ENCODE measurements around the gene ESPL1. TPM values are rescaled to one million over a fixed set of nuclear protein-coding genes. Genes with fewer than 3 reads are reported as not detected.

The ESPL1 gene
- total RNA-seq, 2 donors from 2014 or later, result 33.3 to 50.7 TPM

- Histone ChIP-seq H3K9me3 (ENCODE audit: control insufficient read depth, low read length) (no peaks in the 10 kb centered on the region), H3K27me3 (ENCODE audit: control insufficient read depth, insufficient read depth, low read length, poor library complexity, severe bottlenecking) (no peaks in the 10 kb centered on the region), H3K36me3 (ENCODE audit: control insufficient read depth, insufficient read depth, low read length) (peaks cover 65% of the 10 kb centered on the region), H3K4me3 (ENCODE audit: low read length) (no peak overlapping the region), H3K4me1 (ENCODE audit: control insufficient read depth, insufficient read depth, low read length) (no peaks in the 10 kb centered on the region), H3K27ac (ENCODE audit: low read depth, low read length) (no peak overlapping the region), H3K9ac (ENCODE audit: extremely low read depth, low read length, poor library complexity, severe bottlenecking) (no peak overlapping the region)
- no peak for DNase-seq
- Mint-ChIP-seq H3K4me1 (no peaks in the 10 kb centered on the region), H3K9me3 (no peaks in the 10 kb centered on the region), H3K27ac (no peak overlapping the region), H3K36me3 (ENCODE audit: low read depth) (peaks cover 51% of the 10 kb centered on the region), H3K4me3 (no peak overlapping the region), H3K27me3 (ENCODE audit: insufficient read depth) (no peaks in the 10 kb centered on the region)
- WGBS, 2 experiments (ENCODE audit: insufficient coverage in 1 of 2, insufficient read length in 1 of 2), result 96 to 100% methylated on average over 9 of the region's 9 CpGs
- no peak for TF ChIP-seq CTCF (conservative IDR thresholded peaks at IDR 0.05)
Measured at GRCh38 chr12:53277981-53278380, 9.9 kb downstream of the ESPL1 start.

- no peaks in the 10 kb centered on the region for H3K9me3 ChIP-seq (ENCODE audit: control insufficient read depth, low read length)
- no peak for TF ChIP-seq CTCF (conservative IDR thresholded peaks at IDR 0.05)
- Mint-ChIP-seq H3K4me3 (no peak overlapping the region), H3K27ac (no peak overlapping the region), H3K9me3 (no peaks in the 10 kb centered on the region), H3K27me3 (ENCODE audit: insufficient read depth) (no peaks in the 10 kb centered on the region), H3K36me3 (ENCODE audit: low read depth) (peaks cover 58% of the 10 kb centered on the region), H3K4me1 (no peaks in the 10 kb centered on the region)
- H3K9ac ChIP-seq (ENCODE audit: extremely low read depth, low read length, poor library complexity, severe bottlenecking), result no peak overlapping the region
- H3K4me1 ChIP-seq (ENCODE audit: control insufficient read depth, insufficient read depth, low read length), result no peaks in the 10 kb centered on the region
- no peak for DNase-seq
- H3K27me3 ChIP-seq (ENCODE audit: control insufficient read depth, insufficient read depth, low read length, poor library complexity, severe bottlenecking), result no peaks in the 10 kb centered on the region
- WGBS, 2 experiments (ENCODE audit: insufficient coverage in 1 of 2, insufficient read length in 1 of 2), result 90 to 100% methylated on average over 1 to 3 of the region's 3 CpGs
- H3K4me3 ChIP-seq (ENCODE audit: low read length), result no peak overlapping the region
- H3K27ac ChIP-seq (ENCODE audit: low read depth, low read length), result no peak overlapping the region
- peaks cover 75% of the 10 kb centered on the region for H3K36me3 ChIP-seq (ENCODE audit: control insufficient read depth, insufficient read depth, low read length)
Measured at GRCh38 chr12:53279283-53279869, 11.3 kb downstream of the ESPL1 start.

GRCh38 chr12:53279888-53280498 is 11.9 kb downstream of the ESPL1 start:
- Histone ChIP-seq H3K4me3 (ENCODE audit: low read length) (no peak overlapping the region), H3K9ac (ENCODE audit: extremely low read depth, low read length, poor library complexity, severe bottlenecking) (no peak overlapping the region), H3K36me3 (ENCODE audit: control insufficient read depth, insufficient read depth, low read length) (peaks cover 74% of the 10 kb centered on the region), H3K4me1 (ENCODE audit: control insufficient read depth, insufficient read depth, low read length) (no peaks in the 10 kb centered on the region), H3K9me3 (ENCODE audit: control insufficient read depth, low read length) (no peaks in the 10 kb centered on the region), H3K27me3 (ENCODE audit: control insufficient read depth, insufficient read depth, low read length, poor library complexity, severe bottlenecking) (no peaks in the 10 kb centered on the region), H3K27ac (ENCODE audit: low read depth, low read length) (no peak overlapping the region)
- Mint-ChIP-seq H3K27me3 (ENCODE audit: insufficient read depth) (no peaks in the 10 kb centered on the region), H3K27ac (no peak overlapping the region), H3K9me3 (no peaks in the 10 kb centered on the region), H3K36me3 (ENCODE audit: low read depth) (peaks cover 53% of the 10 kb centered on the region), H3K4me1 (no peaks in the 10 kb centered on the region), H3K4me3 (no peak overlapping the region)
- no peak for TF ChIP-seq CTCF (conservative IDR thresholded peaks at IDR 0.05)
- WGBS, 2 experiments (ENCODE audit: insufficient coverage in 1 of 2, insufficient read length in 1 of 2), result 90 to 97% methylated on average over 9 of the region's 9 CpGs
- no peak for DNase-seq

All from endodermal cell (in vitro differentiated cells).